HepG2 (cell line): ENCODE results near the gene NECAB2. TPM values are rescaled to one million over a fixed set of nuclear protein-coding genes. Genes with fewer than 3 reads are reported as not detected.

Experiments used
- BCLAF1 ChIP-seq: fragments of 450-650 bp; IDR thresholded peaks from 2 replicates; pipeline ENCODE4 v1.6.1; 2017; ENCODE audit warnings: mild to moderate bottlenecking
- MAFG ChIP-seq: sonication (generic); formaldehyde crosslinking; IDR thresholded peaks from 2 replicates; pipeline ENCODE4 v1.5.1; 2020; ENCODE audit warnings: mild to moderate bottlenecking, missing genetic modification reagents
- MXD4 ChIP-seq: IDR thresholded peaks from 2 replicates; pipeline ENCODE4 v1.6.1; 2016; ENCODE audit warnings: mild to moderate bottlenecking, missing biosample characterization, missing genetic modification reagents
- RARG ChIP-seq: sonication (generic); formaldehyde crosslinking; IDR thresholded peaks from 2 replicates; pipeline ENCODE4 v1.4.0; 2020; ENCODE audit warnings: low read depth, mild to moderate bottlenecking, missing genetic modification reagents
- RFXANK ChIP-seq: IDR thresholded peaks from 2 replicates; pipeline ENCODE4 v1.6.1; 2016
- SAP130 ChIP-seq: IDR thresholded peaks from 2 replicates; pipeline ENCODE4 v1.6.1; 2016; ENCODE audit warnings: low read depth
- TCF12 ChIP-seq, 2 experiments: fragments of 450-650 bp in 1 of 2; sonication (generic) in 1 of 2; formaldehyde crosslinking in 1 of 2; IDR thresholded peaks; 2 replicates each; pipeline versions ENCODE4 v1.6.1 to v1.8.0; 2017 to 2022; ENCODE audit warnings: antibody characterized with exemption in 1 of 2, mild to moderate bottlenecking in 1 of 2, missing genetic modification reagents in 1 of 2, moderate library complexity in 1 of 2
- ZBTB43 ChIP-seq: sonication (generic); formaldehyde crosslinking; conservative IDR thresholded peaks from 2 replicates; pipeline ENCODE4 v1.4.0; 2020; ENCODE audit warnings: missing genetic modification reagents
- ZNF253 ChIP-seq: sonication (generic); formaldehyde crosslinking; IDR thresholded peaks from 2 replicates; pipeline ENCODE4 v1.8.0; 2022; ENCODE audit warnings: mild to moderate bottlenecking, missing genetic modification reagents, borderline replicate concordance
- ZNF292 ChIP-seq: sonication (generic); formaldehyde crosslinking; IDR thresholded peaks from 2 replicates; pipeline ENCODE4 v1.8.1; 2022; ENCODE audit warnings: mild to moderate bottlenecking, low read depth, missing genetic modification reagents, borderline replicate concordance
- ZNF362 ChIP-seq: sonication (generic); formaldehyde crosslinking; IDR thresholded peaks from 2 replicates; pipeline ENCODE4 v1.4.0; 2020; ENCODE audit warnings: missing genetic modification reagents, mild to moderate bottlenecking, borderline replicate concordance
- polyA plus RNA-seq, 8 experiments: library from polyadenylated mRNA; depleted of rRNA in 3 of 8; stranded (reverse) in 7 of 8; unstranded in 1 of 8; fragments of >200 nt; fragmentation: Illumina TruSeq in 4 of 8; extraction: Trizol in 4 of 8; gene quantifications; 2 replicates each; pipeline versions ENCODE4 v1.2.1 to v1.2.3, GENCODE V29; 2011 to 2016; ENCODE audit warnings: low read depth in 4 of 8, missing spikeins in 1 of 8, mixed read lengths in 1 of 8; ENCODE audit not compliant: insufficient read depth in 1 of 8
- total RNA-seq, 5 experiments: library from RNA; depleted of rRNA; stranded (reverse); fragments of >200 nt; fragmentation: Illumina TruSeq; extraction: Trizol; gene quantifications; 2 replicates each; pipeline ENCODE4 v1.2.3, GENCODE V29; 2016; ENCODE audit warnings: low read depth in 1 of 5
- TF ChIP-seq, protein P1 (sequence below): sonication (generic); formaldehyde crosslinking; IDR thresholded peaks from one replicate; pipeline ENCODE4 v1.5.1; 2020; ENCODE audit warnings: mild to moderate bottlenecking, missing genetic modification reagents; ENCODE audit errors: not compliant biosample characterization
- TF ChIP-seq, protein P2 (sequence below): sonication (generic); formaldehyde crosslinking; IDR thresholded peaks from 2 replicates; pipeline ENCODE4 v1.8.0; 2022; ENCODE audit warnings: missing genetic modification reagents, low read depth, mild to moderate bottlenecking, borderline replicate concordance

Gene NECAB2
- total and polyA plus RNA-seq, 2 of the 13 experiments (the other 11 are each of a cell fraction or from before 2014, with no cell fraction given): 0.21 to 0.49 TPM

DNA sequence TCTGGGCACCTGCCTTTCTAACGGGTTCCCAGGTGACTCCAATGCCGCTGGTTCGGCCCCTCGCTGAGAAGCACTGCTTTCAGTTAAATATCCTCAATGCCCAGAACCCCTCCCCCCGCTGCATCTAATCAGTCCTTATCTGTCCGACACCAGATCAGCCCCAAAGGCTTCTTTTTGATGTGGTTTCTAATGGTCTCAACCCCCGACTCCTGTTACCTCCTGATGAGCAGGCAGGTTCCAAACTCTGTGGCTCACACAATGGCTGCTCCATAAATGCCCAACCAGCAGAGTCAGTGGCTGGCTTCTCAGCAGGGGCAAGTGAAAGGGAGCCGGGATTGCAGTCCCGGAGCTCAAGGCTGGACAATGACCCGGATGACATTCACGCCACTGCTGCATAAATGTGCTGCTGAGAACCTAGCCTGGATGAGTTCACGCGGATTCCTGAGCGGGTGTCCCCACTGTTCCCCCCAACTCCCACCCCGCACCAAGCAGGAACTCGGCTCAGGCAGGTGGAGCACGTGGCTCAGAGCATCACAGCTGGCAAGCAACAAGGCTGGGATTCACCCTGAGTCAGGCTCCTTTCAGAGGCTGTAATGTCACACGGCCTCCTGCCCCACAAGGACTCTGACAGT is 75.6 kb downstream of the NECAB2 start (continued):
- TF ChIP-seq TCF12 (IDR thresholded peaks at IDR 0.05) (no peak), TCF12 (CRISPR knock-in tag; IDR thresholded peaks at IDR 0.05) (no peak), MAFG (no peak), ZNF292 (CRISPR knock-in tag) (peak; percentile 46; the same call in 1 of the 2 replicates), RARG (no peak), ZNF253 (CRISPR knock-in tag) (no peak), BCLAF1 (no peak), SAP130 (peak; percentile 22; the same call in 1 of the 2 replicates), ZBTB43 (CRISPR knock-in tag) (no peak), RFXANK (no peak), MXD4 (CRISPR knock-in tag) (no peak), ZNF362 (CRISPR knock-in tag) (no peak)
- TF ChIP-seq, protein P1, sequence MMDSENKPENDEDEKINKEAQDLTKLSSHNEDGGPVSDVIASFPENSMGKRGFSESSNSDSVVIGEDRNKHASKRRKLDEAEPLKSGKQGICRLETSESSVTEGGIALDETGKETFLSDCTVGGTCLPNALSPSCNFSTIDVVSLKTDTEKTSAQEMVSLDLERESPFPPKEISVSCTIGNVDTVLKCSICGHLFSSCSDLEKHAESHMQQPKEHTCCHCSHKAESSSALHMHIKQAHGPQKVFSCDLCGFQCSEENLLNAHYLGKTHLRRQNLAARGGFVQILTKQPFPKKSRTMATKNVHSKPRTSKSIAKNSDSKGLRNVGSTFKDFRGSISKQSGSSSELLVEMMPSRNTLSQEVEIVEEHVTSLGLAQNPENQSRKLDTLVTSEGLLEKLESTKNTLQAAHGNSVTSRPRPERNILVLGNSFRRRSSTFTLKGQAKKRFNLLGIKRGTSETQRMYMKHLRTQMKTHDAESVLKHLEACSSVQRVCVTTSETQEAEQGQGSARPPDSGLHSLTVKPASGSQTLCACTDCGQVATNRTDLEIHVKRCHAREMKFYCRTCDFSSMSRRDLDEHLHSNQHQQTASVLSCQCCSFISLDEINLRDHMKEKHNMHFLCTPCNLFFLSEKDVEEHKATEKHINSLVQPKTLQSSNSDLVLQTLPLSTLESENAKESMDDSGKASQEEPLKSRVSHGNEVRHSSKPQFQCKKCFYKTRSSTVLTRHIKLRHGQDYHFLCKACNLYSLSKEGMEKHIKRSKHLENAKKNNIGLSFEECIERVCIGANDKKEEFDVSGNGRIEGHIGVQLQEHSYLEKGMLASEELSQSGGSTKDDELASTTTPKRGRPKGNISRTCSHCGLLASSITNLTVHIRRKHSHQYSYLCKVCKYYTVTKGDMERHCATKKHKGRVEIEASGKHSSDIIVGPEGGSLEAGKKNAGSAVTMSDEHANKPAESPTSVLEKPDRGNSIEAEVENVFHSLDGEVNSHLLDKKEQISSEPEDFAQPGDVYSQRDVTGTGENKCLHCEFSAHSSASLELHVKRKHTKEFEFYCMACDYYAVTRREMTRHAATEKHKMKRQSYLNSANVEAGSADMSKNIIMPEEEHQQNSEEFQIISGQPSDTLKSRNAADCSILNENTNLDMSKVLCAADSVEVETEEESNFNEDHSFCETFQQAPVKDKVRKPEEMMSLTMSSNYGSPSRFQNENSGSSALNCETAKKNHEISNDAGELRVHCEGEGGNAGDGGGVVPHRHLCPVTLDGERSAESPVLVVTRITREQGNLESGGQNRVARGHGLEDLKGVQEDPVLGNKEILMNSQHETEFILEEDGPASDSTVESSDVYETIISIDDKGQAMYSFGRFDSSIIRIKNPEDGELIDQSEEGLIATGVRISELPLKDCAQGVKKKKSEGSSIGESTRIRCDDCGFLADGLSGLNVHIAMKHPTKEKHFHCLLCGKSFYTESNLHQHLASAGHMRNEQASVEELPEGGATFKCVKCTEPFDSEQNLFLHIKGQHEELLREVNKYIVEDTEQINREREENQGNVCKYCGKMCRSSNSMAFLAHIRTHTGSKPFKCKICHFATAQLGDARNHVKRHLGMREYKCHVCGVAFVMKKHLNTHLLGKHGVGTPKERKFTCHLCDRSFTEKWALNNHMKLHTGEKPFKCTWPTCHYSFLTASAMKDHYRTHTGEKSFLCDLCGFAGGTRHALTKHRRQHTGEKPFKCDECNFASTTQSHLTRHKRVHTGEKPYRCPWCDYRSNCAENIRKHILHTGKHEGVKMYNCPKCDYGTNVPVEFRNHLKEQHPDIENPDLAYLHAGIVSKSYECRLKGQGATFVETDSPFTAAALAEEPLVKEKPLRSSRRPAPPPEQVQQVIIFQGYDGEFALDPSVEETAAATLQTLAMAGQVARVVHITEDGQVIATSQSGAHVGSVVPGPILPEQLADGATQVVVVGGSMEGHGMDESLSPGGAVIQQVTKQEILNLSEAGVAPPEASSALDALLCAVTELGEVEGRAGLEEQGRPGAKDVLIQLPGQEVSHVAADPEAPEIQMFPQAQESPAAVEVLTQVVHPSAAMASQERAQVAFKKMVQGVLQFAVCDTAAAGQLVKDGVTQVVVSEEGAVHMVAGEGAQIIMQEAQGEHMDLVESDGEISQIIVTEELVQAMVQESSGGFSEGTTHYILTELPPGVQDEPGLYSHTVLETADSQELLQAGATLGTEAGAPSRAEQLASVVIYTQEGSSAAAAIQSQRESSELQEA (CRISPR knock-in tag): no peak
- TF ChIP-seq, protein P2, sequence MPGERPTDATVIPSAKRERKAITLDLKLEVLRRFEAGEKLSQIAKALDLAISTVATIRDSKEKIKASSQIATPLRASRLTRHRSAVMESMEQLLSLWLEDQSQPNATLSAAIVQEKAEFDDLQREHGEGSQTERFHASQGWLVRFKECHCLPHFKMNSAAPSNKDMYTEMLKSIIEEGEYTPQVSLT (CRISPR knock-in tag): no peak
